CD8-positive, alpha-beta memory T cell (primary cell): ENCODE measurements around the gene ELMO1. TPM values are rescaled to one million over a fixed set of nuclear protein-coding genes. Genes with fewer than 3 reads are reported as not detected.
A peak's percentile ranks its signal among the peaks of the same experiment; 100 is the strongest.

Source experiments
- CTCF ChIA-PET: fragments of 350-600 bp; sonication (Branson Sonifier 250); formaldehyde crosslinking; loops from one replicate; lab custom pipeline; 2021; ENCODE audit warnings: antibody characterized with exemption; lab: Charles Lee
- POLR2A ChIA-PET: fragments of 350-600 bp; sonication (Branson Sonifier 250); formaldehyde crosslinking; loops from one replicate; lab custom pipeline; 2021; ENCODE audit warnings: antibody characterized with exemption; lab: Charles Lee
- DNase-seq, 5 donors: peaks; one replicate each; pipeline versions ENCODE4 v3.0.0 to v3.0.0-alpha.2; 2020 to 2022; ENCODE audit warnings: mixed read lengths in 1 of 5
- H3K27ac ChIP-seq: one replicate; pipeline ENCODE4 v1.7.0; 2013; ENCODE audit warnings: low read depth, mild to moderate bottlenecking, low read length, moderate library complexity
- H3K27me3 ChIP-seq: 2 replicates; pipeline ENCODE4 v1.7.0; 2013; ENCODE audit warnings: low read length, mild to moderate bottlenecking; ENCODE audit not compliant: insufficient read depth, poor library complexity, severe bottlenecking
- H3K36me3 ChIP-seq: 2 replicates; pipeline ENCODE4 v1.7.0; 2013; ENCODE audit warnings: mild to moderate bottlenecking, low read length, moderate library complexity; ENCODE audit not compliant: insufficient read depth
- H3K4me1 ChIP-seq: 2 replicates; pipeline ENCODE4 v1.7.0; 2013; ENCODE audit warnings: mild to moderate bottlenecking, low read length, moderate library complexity; ENCODE audit not compliant: insufficient read depth
- H3K4me3 ChIP-seq: 2 replicates; pipeline ENCODE4 v1.7.0; 2013; ENCODE audit warnings: mild to moderate bottlenecking, low read length
- H3K9me3 ChIP-seq: 2 replicates; pipeline ENCODE4 v1.7.0; 2013; ENCODE audit warnings: mild to moderate bottlenecking, low read length
- H3K27ac Mint-ChIP-seq, 8 donors: one replicate each; pipeline ENCODE4 v1.8.0; 2020 to 2021; ENCODE audit warnings: mixed read lengths in 8 of 8, mild to moderate bottlenecking in 6 of 8, inconsistent platforms in 3 of 8, moderate library complexity in 3 of 8
- H3K27me3 Mint-ChIP-seq, 2 donors: one replicate each; pipeline ENCODE4 v1.8.0; 2020 to 2021; ENCODE audit warnings: mixed read lengths in 2 of 2, mild to moderate bottlenecking in 1 of 2, moderate library complexity in 1 of 2
- H3K36me3 Mint-ChIP-seq, 3 donors: one replicate each; pipeline ENCODE4 v1.8.0; 2020 to 2021; ENCODE audit warnings: mixed read lengths in 3 of 3, inconsistent platforms in 1 of 3, mild to moderate bottlenecking in 1 of 3
- H3K4me1 Mint-ChIP-seq, 3 donors: one replicate each; pipeline ENCODE4 v1.8.0; 2020 to 2021; ENCODE audit warnings: mixed read lengths in 3 of 3, inconsistent platforms in 1 of 3, mild to moderate bottlenecking in 1 of 3
- H3K4me3 Mint-ChIP-seq, 7 donors: one replicate each; pipeline ENCODE4 v1.8.0; 2020 to 2021; ENCODE audit warnings: mixed read lengths in 7 of 7, mild to moderate bottlenecking in 6 of 7, moderate library complexity in 4 of 7, inconsistent platforms in 2 of 7
- H3K9me3 Mint-ChIP-seq, 5 donors: one replicate each; pipeline ENCODE4 v1.8.0; 2020 to 2022; ENCODE audit warnings: mixed read lengths in 5 of 5, mild to moderate bottlenecking in 3 of 5, moderate library complexity in 2 of 5, inconsistent platforms in 1 of 5
- polyA plus RNA-seq: library from polyadenylated mRNA; unstranded; fragments of 300-500 nt; fragmentation: Illumina TruSeq; gene quantifications from one replicate; pipeline ENCODE4 v1.2.3, GENCODE V29; 2021
- total RNA-seq, 2 experiments: library from RNA; stranded (reverse); gene quantifications; one replicate each; pipeline ENCODE4 v1.2.3, GENCODE V29; 2021

The ELMO1 gene
- total and polyA plus RNA-seq, 3 experiments from 2014 or later, result 65.6 to 74.4 (median 66.2) TPM

GRCh38 chr7:37193087-37193774 lies 255.4 kb downstream of the ELMO1 start:
- no peak overlapping the region for H3K27ac ChIP-seq
- peaks cover 0 to 63% (median 12%) of the 10 kb centered on the region in 3 donors for H3K36me3 Mint-ChIP-seq
- no peaks in the 10 kb centered on the region for H3K9me3 ChIP-seq
- no peak overlapping the region for H3K4me3 Mint-ChIP-seq
- peaks cover 7 to 14% (median 10%) of the 10 kb centered on the region in 3 donors for H3K4me1 Mint-ChIP-seq
- H3K9me3 Mint-ChIP-seq, result no peaks in the 10 kb centered on the region
- ChIA-PET POLR2A (no interaction called here), CTCF (interaction anchor here (1.1 to 3.9 kb wide), 2 partner anchors 11 to 16 kb away, joined by 3 to 21 read pairs; no protein-coding TSS in a partner anchor)
- no peaks in the 10 kb centered on the region for H3K27me3 Mint-ChIP-seq
- peak overlapping the region in 2 of 8 donors; percentile 17 to 32 for H3K27ac Mint-ChIP-seq
- peaks cover 5% of the 10 kb centered on the region for H3K36me3 ChIP-seq
- H3K4me3 ChIP-seq, result no peak overlapping the region
- H3K4me1 ChIP-seq, result no peaks in the 10 kb centered on the region
- no peak for DNase-seq
- no peaks in the 10 kb centered on the region for H3K27me3 ChIP-seq

GRCh38 chr7:37191797-37192196 lies 256.9 kb downstream of the ELMO1 start:
- Mint-ChIP-seq H3K27ac (no peak overlapping the region), H3K4me1 (peaks cover 11 to 19% (median 11%) of the 10 kb centered on the region in 3 donors), H3K9me3 (no peaks in the 10 kb centered on the region), H3K36me3 (peaks cover 0 to 55% (median 10%) of the 10 kb centered on the region in 3 donors), H3K27me3 (no peaks in the 10 kb centered on the region), H3K4me3 (no peak overlapping the region)
- H3K36me3 ChIP-seq, result peaks cover 5% of the 10 kb centered on the region
- ChIA-PET CTCF (interaction anchor here (1.1 to 3.9 kb wide), 2 partner anchors 9 to 15 kb away, joined by 3 to 21 read pairs; no protein-coding TSS in a partner anchor), POLR2A (interaction anchor here (0.7 kb wide), 1 partner anchor 1192 kb away, joined by 5 read pairs; no protein-coding TSS in a partner anchor)
- H3K27me3 ChIP-seq, result no peaks in the 10 kb centered on the region
- H3K9me3 ChIP-seq, result no peaks in the 10 kb centered on the region
- H3K4me3 ChIP-seq, result no peak overlapping the region
- DNase-seq, result no peak
- no peaks in the 10 kb centered on the region for H3K4me1 ChIP-seq
- H3K27ac ChIP-seq, result no peak overlapping the region

- peaks cover 3 to 11% (median 9%) of the 10 kb centered on the region in 3 donors for H3K4me1 Mint-ChIP-seq
- H3K36me3 ChIP-seq, result no peaks in the 10 kb centered on the region
- no peaks in the 10 kb centered on the region for H3K27me3 ChIP-seq
- H3K4me1 ChIP-seq, result no peaks in the 10 kb centered on the region
- no peak overlapping the region for H3K4me3 Mint-ChIP-seq
- no peak overlapping the region for H3K27ac ChIP-seq
- H3K27me3 Mint-ChIP-seq, result no peaks in the 10 kb centered on the region
- H3K36me3 Mint-ChIP-seq, result peaks cover 0 to 31% (median 5%) of the 10 kb centered on the region in 3 donors
- no peaks in the 10 kb centered on the region for H3K9me3 Mint-ChIP-seq
- DNase-seq, result no peak
- POLR2A ChIA-PET, result no interaction called here
- no peak overlapping the region for H3K4me3 ChIP-seq
- CTCF ChIA-PET, result no interaction called here
- no peak overlapping the region for H3K27ac Mint-ChIP-seq
- H3K9me3 ChIP-seq, result no peaks in the 10 kb centered on the region
Observed at GRCh38 chr7:37187179-37187578, 261.5 kb downstream of the ELMO1 start.

GRCh38 chr7:37186753-37187152 lies 261.9 kb downstream of the ELMO1 start:
- Histone ChIP-seq H3K4me1 (no peaks in the 10 kb centered on the region), H3K4me3 (no peak overlapping the region), H3K36me3 (no peaks in the 10 kb centered on the region), H3K9me3 (no peaks in the 10 kb centered on the region), H3K27ac (no peak overlapping the region), H3K27me3 (no peaks in the 10 kb centered on the region)
- Mint-ChIP-seq H3K9me3 (no peaks in the 10 kb centered on the region), H3K4me1 (peaks cover 3 to 11% (median 9%) of the 10 kb centered on the region in 3 donors), H3K27ac (no peak overlapping the region), H3K27me3 (no peaks in the 10 kb centered on the region), H3K36me3 (peaks cover 0 to 28% (median 4%) of the 10 kb centered on the region in 3 donors), H3K4me3 (no peak overlapping the region)
- POLR2A ChIA-PET, result no interaction called here
- CTCF ChIA-PET, result no interaction called here
- DNase-seq, result no peak

GRCh38 chr7:37181550-37181932 lies 267.1 kb downstream of the ELMO1 start:
- peaks cover 6 to 40% (median 11%) of the 10 kb centered on the region in 3 donors for H3K36me3 Mint-ChIP-seq
- H3K4me1 Mint-ChIP-seq, result peaks cover 5 to 15% (median 9%) of the 10 kb centered on the region in 3 donors
- Histone ChIP-seq H3K27me3 (no peaks in the 10 kb centered on the region), H3K36me3 (no peaks in the 10 kb centered on the region), H3K4me3 (no peak overlapping the region), H3K27ac (no peak overlapping the region), H3K4me1 (no peaks in the 10 kb centered on the region), H3K9me3 (no peaks in the 10 kb centered on the region)
- H3K9me3 Mint-ChIP-seq, result no peaks in the 10 kb centered on the region
- H3K27ac Mint-ChIP-seq, result no peak overlapping the region
- ChIA-PET POLR2A (interaction anchor here (0.7 kb wide), 1 partner anchor 495 kb away, joined by 12 read pairs; no protein-coding TSS in a partner anchor), CTCF (interaction anchor here (0.7 to 3.8 kb wide), 39 partner anchors 9 to 814 kb away, joined by 3 to 55 read pairs (median 4); no protein-coding TSS in a partner anchor)
- H3K27me3 Mint-ChIP-seq, result no peaks in the 10 kb centered on the region
- no peak for DNase-seq
- no peak overlapping the region for H3K4me3 Mint-ChIP-seq

GRCh38 chr7:37180828-37181549 lies 267.7 kb downstream of the ELMO1 start:
- H3K9me3 Mint-ChIP-seq, result no peaks in the 10 kb centered on the region
- peaks cover 5 to 17% (median 9%) of the 10 kb centered on the region in 3 donors for H3K4me1 Mint-ChIP-seq
- H3K27ac ChIP-seq, result no peak overlapping the region
- no peaks in the 10 kb centered on the region for H3K27me3 ChIP-seq
- no peak overlapping the region for H3K4me3 ChIP-seq
- no peaks in the 10 kb centered on the region for H3K4me1 ChIP-seq
- no peaks in the 10 kb centered on the region for H3K9me3 ChIP-seq
- H3K36me3 ChIP-seq, result no peaks in the 10 kb centered on the region
- POLR2A ChIA-PET, result no interaction called here
- CTCF ChIA-PET, result interaction anchor here (0.7 to 3.8 kb wide), 21 partner anchors 8 to 740 kb away, joined by 3 to 55 read pairs (median 5); no protein-coding TSS in a partner anchor
- H3K4me3 Mint-ChIP-seq, result peak overlapping the region in 1 of 7 donors; percentile 4
- H3K27me3 Mint-ChIP-seq, result no peaks in the 10 kb centered on the region
- peaks cover 6 to 44% (median 11%) of the 10 kb centered on the region in 3 donors for H3K36me3 Mint-ChIP-seq
- DNase-seq, result no peak
- peak overlapping the region in 1 of 8 donors; percentile 35 for H3K27ac Mint-ChIP-seq

- H3K36me3 ChIP-seq, result no peaks in the 10 kb centered on the region
Observed at GRCh38 chr7:37176079-37176478, 272.6 kb downstream of the ELMO1 start.

More at GRCh38 chr7:37176079-37176478, 272.6 kb downstream of the ELMO1 start:
- Histone ChIP-seq H3K27me3 (no peaks in the 10 kb centered on the region), H3K9me3 (no peaks in the 10 kb centered on the region), H3K4me3 (no peak overlapping the region), H3K4me1 (no peaks in the 10 kb centered on the region), H3K27ac (no peak overlapping the region)
- CTCF ChIA-PET, result interaction anchor here (1.4 to 1.9 kb wide), 3 partner anchors 23 to 689 kb away, joined by 5 to 6 read pairs (median 5); no protein-coding TSS in a partner anchor
- Mint-ChIP-seq H3K4me3 (no peak overlapping the region), H3K36me3 (peaks cover 6 to 64% (median 20%) of the 10 kb centered on the region in 3 donors), H3K4me1 (peaks cover 8 to 19% (median 9%) of the 10 kb centered on the region in 3 donors), H3K9me3 (no peaks in the 10 kb centered on the region), H3K27me3 (no peaks in the 10 kb centered on the region), H3K27ac (peak overlapping the region in 1 of 8 donors; percentile 55)
- DNase-seq, result no peak
- POLR2A ChIA-PET, result no interaction called here
